Measurements from ENCODE around the gene CHID1. TPM values are rescaled to one million over a fixed set of nuclear protein-coding genes. Genes with fewer than 3 reads are reported as not detected.

The CHID1 gene
- total RNA-seq, 4 donors from 2014 or later, result 37.4 to 55.4 (median 47.2) TPM

GRCh38 chr11:893008-893654 is 17.5 kb downstream of the CHID1 start:
- Histone ChIP-seq H3K9me3 (no peaks in the 10 kb centered on the region), H3K36me3 (peaks cover 0 to 55% (median 32%) of the 10 kb centered on the region in 4 donors), H3K27ac (replicated peaks in 1 of 4) (no peak overlapping the region), H3K4me3 (no peak overlapping the region), H3K4me1 (peaks cover 0 to 10% (median 6%) of the 10 kb centered on the region in 4 donors), H3K27me3 (no peaks in the 10 kb centered on the region)
- TF ChIP-seq, protein P1, sequence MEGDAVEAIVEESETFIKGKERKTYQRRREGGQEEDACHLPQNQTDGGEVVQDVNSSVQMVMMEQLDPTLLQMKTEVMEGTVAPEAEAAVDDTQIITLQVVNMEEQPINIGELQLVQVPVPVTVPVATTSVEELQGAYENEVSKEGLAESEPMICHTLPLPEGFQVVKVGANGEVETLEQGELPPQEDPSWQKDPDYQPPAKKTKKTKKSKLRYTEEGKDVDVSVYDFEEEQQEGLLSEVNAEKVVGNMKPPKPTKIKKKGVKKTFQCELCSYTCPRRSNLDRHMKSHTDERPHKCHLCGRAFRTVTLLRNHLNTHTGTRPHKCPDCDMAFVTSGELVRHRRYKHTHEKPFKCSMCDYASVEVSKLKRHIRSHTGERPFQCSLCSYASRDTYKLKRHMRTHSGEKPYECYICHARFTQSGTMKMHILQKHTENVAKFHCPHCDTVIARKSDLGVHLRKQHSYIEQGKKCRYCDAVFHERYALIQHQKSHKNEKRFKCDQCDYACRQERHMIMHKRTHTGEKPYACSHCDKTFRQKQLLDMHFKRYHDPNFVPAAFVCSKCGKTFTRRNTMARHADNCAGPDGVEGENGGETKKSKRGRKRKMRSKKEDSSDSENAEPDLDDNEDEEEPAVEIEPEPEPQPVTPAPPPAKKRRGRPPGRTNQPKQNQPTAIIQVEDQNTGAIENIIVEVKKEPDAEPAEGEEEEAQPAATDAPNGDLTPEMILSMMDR (IDR thresholded peaks at IDR 0.05), result no peak
- TF ChIP-seq POLR2AphosphoS5 (IDR thresholded peaks at IDR 0.05), result no peak
- TF ChIP-seq EP300 (IDR thresholded peaks at IDR 0.05), result no peak
- TF ChIP-seq POLR2A (IDR thresholded peaks at IDR 0.05; ENCODE audit: low read depth), result no peak
- intact Hi-C loops (cut with DNase I), result no loop called here
- DNase-seq (ENCODE audit: extremely low spot score), result no peak
- WGBS, result 78% methylated on average over 10 of the region's 13 CpGs

DNA sequence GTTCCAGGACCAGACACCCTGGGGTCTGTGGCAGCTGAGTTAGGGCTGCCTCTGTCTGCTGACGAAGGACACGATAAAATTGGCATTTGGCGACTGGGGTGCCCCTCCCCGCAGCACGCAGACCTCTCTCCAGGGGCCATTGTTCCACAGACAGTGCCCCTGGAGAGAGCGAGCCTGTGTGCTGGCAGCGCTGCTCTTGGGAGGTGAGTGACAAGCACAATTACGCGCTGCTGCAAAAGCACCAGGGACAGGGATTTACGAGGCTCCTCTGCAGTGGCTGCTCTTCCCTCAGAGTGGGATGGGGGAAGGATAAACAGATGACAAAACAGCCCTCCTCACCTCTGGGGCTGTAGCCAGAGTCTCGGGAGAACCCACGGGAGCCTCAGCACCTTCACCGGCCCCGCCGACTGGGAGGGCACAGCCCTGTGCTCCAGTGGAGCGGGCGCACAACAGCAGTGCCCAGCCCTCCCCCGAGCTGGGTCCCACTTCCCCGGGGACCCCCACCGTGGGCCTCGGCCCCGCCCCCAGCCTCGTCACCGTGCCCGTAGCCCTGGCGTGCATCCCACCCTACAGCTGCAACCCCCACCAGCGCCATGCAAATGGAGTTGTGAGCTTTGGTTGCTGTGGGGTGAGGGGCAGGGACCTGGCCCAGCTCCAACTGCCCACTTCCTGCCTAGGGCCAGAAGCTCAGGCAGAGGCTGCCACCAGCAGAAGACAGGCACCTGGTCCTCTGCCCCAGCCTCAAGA is 19.6 kb downstream of the CHID1 start:
- H3K4me3 ChIP-seq, result no peak overlapping the region
- no peak for DNase-seq (ENCODE audit: extremely low spot score)
- peaks cover 0 to 74% (median 39%) of the 10 kb centered on the region in 4 donors for H3K36me3 ChIP-seq
- no peaks in the 10 kb centered on the region for H3K9me3 ChIP-seq
- intact Hi-C loops (cut with DNase I), result no loop called here
- 84% methylated on average over 5 of the region's 27 CpGs for WGBS
- H3K27me3 ChIP-seq, result no peaks in the 10 kb centered on the region
- no peaks in the 10 kb centered on the region for H3K4me1 ChIP-seq
- TF ChIP-seq EP300 (IDR thresholded peaks at IDR 0.05) (no peak), POLR2AphosphoS5 (IDR thresholded peaks at IDR 0.05) (no peak), POLR2A (IDR thresholded peaks at IDR 0.05; ENCODE audit: low read depth) (no peak)
- TF ChIP-seq, protein P1 (IDR thresholded peaks at IDR 0.05), result no peak
- no peak overlapping the region for H3K27ac ChIP-seq (replicated peaks in 1 of 4)

- TF ChIP-seq, protein P1 (IDR thresholded peaks at IDR 0.05), result no peak
- Histone ChIP-seq H3K4me3 (no peak overlapping the region), H3K27ac (replicated peaks in 1 of 4) (no peak overlapping the region), H3K27me3 (no peaks in the 10 kb centered on the region), H3K4me1 (no peaks in the 10 kb centered on the region), H3K36me3 (peaks cover 0 to 67% (median 38%) of the 10 kb centered on the region in 4 donors), H3K9me3 (no peaks in the 10 kb centered on the region)
- WGBS, result 88% methylated on average over 14 of the region's 32 CpGs
- DNase-seq (ENCODE audit: extremely low spot score), result no peak
- intact Hi-C loops (cut with DNase I), result no loop called here
These were observed 20.7 kb downstream of the CHID1 start for GRCh38 chr11:889687-890475.

GRCh38 chr11:889257-889656 is 21.4 kb downstream of the CHID1 start:
- Histone ChIP-seq H3K4me3 (no peak overlapping the region), H3K27ac (replicated peaks in 1 of 4) (no peak overlapping the region), H3K27me3 (no peaks in the 10 kb centered on the region), H3K36me3 (peaks cover 0 to 62% (median 36%) of the 10 kb centered on the region in 4 donors), H3K4me1 (no peaks in the 10 kb centered on the region), H3K9me3 (no peaks in the 10 kb centered on the region)
- TF ChIP-seq, protein P1 (IDR thresholded peaks at IDR 0.05), result no peak
- TF ChIP-seq EP300 (IDR thresholded peaks at IDR 0.05) (no peak), POLR2AphosphoS5 (IDR thresholded peaks at IDR 0.05) (no peak), POLR2A (IDR thresholded peaks at IDR 0.05; ENCODE audit: low read depth) (no peak)
- 94% methylated on average over 11 of the region's 13 CpGs for WGBS
- intact Hi-C loops (cut with DNase I), result no loop called here
- DNase-seq (ENCODE audit: extremely low spot score), result no peak

Data from esophagus muscularis mucosa (tissue), 4 donors.